ENCODE data around the gene RETREG3.
A peak's percentile ranks its signal among the peaks of the same experiment; 100 is the strongest.

Gene RETREG3

DNA sequence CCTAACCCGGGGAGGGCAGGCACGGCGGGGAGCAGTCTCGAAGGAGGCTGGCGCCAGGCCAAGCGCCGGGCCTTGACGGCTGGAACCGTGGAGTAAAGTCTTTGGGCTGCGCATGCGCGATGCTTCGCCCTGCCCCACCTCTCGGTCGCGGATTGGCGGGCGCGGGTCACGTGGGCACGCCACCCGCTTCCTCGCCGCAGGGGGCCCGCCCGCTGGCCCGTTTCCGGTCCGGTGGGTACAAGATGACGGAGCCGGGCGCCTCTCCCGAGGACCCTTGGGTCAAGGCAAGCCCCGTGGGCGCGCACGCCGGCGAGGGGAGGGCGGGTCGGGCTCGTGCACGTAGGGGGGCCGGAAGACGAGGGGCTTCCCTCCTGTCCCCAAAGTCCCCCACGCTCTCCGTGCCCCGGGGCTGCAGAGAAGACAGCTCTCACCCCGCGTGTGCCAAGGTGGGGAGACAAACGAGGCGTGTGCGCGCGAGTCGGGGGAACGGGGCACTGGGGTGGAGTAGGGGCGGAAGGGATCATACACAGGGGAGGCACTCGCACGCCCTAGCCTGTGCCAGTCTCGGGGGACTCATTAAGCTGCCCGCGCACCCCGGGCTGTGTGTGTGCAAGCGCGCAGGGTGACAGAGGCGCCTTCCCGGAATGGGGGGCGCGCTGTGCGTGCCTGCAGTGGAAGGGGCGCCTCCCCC lies 42.1 kb downstream of the RETREG3 start, which contains the start of gene MLX:
Gene MLX, plus strand, starts transcription at position 218 of the 691 bp plus-strand sequence. Its CDS starts 25 bp downstream, at position 243.
- TF ChIP-seq GATA2 (IDR thresholded peaks at IDR 0.05; ENCODE audit: low read depth, low read length), result no peak; the same call in 1 of the 2 replicates

DNA sequence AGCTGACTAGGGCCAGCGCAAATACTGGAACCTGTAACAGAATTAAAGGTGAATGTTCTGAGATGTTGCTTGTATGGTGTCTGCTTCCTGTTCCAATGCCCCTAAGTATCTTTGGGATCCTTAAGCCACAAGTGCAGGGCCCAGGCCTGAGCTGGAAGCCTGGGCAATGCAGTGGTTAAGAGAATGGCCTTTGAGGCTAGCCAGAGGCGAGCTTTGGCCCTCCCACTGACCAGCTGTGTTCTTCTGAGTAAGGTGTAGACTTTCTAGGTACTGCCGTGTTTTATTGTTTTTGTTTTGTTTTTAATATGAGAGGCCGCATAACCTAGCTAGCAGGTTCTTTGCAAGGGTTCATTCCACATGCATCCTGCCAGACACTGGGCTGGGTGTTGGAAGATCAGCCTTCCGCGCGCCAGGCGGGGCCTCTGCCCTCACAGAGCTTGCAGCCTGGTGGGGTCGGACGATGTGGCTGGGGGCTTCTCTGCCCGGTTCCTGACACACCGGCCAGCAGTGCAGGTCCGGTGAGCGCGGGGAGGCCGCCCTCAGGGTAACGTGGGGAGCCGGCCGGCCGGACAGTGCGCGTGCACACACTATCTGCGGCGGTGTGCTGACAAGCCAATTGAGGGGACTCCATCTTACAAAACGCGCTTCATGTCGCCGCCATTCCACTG lies 42.8 kb downstream of the RETREG3 start:
- no peak for TF ChIP-seq GATA3 (IDR thresholded peaks at IDR 0.05; ENCODE audit: low read depth, low read length)
- no peak for TF ChIP-seq GATA2 (IDR thresholded peaks at IDR 0.05; ENCODE audit: low read depth, low read length)

DNA sequence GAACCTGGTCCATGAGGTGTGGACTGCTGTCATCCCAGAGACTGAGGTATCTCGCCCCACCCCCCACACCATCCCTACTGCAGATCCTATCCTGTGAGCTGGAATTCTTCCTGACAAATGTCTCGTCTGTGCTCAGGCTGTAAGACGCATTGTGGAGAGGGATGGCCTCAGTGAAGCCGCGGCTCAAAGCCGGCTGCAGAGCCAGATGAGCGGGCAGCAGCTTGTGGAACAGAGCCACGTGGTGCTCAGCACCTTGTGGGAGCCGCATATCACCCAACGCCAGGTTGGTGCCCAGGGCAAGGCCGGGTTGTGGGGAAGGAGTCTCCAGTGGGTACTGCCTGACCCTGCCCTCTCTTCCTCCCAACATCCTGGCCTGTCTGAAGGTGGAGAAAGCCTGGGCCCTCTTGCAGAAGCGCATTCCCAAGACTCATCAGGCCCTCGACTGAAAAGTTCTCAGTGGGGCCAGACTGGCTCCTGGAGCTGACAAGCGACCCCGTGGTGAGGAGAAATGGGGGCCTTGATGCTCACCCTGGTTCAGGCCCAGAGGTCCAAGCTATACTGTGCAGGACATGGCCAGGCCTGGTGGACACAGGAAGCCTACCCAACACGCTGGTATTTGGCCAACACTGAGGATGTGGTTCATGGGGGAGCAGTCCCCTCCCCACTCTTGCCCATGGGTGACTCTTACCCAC lies 43.5 kb downstream of the RETREG3 start:
- TF ChIP-seq GATA2 (IDR thresholded peaks at IDR 0.05; ENCODE audit: low read depth, low read length) (no peak), GATA3 (IDR thresholded peaks at IDR 0.05; ENCODE audit: low read depth, low read length) (no peak)

DNA sequence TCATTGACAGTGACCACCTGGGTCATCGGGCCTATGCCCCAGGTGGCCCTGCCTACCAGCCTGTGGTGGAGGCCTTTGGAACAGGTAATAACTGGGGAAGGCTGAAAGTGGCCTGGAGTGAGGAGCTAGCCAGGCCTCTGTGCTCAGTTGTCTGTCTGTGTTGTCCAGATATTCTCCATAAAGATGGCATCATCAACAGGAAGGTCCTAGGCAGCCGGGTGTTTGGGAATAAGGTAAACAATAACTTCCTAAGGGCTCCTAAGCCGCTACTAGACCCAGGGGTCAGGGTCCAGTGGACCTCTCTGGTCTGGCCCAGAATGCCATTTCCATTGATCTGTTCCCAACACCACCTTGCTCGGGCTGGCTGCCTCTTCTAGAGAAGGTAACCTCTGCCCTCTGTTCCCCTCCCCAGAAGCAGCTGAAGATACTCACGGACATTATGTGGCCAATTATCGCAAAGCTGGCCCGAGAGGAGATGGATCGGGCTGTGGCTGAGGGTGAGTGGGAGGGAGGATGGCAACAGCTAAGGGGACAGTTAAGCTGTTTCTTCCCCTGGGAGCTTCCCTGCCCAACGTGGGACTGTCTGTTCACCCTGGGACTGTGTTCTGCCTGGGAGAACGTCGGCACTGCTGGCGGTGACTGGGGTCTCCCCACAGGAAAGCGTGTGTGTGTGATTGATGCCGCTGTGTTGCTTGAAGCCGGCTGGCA lies 44.2 kb downstream of the RETREG3 start:
- TF ChIP-seq GATA2 (IDR thresholded peaks at IDR 0.05; ENCODE audit: low read depth, low read length) (no peak), GATA3 (IDR thresholded peaks at IDR 0.05; ENCODE audit: low read depth, low read length) (no peak)

DNA sequence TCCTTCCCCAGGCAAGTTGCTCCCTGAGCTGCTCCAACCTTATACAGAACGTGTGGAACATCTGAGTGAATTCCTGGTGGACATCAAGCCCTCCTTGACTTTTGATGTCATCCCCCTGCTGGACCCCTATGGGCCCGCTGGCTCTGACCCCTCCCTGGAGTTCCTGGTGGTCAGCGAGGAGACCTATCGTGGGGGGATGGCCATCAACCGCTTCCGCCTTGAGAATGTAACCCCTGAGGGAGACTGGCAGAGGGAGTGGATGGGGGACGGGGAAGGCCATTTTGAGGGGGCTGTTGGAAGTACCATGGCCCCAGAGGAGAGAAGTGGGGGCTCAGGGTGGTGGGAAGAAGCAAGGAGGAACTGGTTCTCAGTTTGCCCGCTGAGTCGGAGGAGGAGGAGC lies 45.2 kb downstream of the RETREG3 start:
- TF ChIP-seq GATA2 (IDR thresholded peaks at IDR 0.05; ENCODE audit: low read depth, low read length), result no peak
- TF ChIP-seq GATA3 (IDR thresholded peaks at IDR 0.05; ENCODE audit: low read depth, low read length), result no peak

DNA sequence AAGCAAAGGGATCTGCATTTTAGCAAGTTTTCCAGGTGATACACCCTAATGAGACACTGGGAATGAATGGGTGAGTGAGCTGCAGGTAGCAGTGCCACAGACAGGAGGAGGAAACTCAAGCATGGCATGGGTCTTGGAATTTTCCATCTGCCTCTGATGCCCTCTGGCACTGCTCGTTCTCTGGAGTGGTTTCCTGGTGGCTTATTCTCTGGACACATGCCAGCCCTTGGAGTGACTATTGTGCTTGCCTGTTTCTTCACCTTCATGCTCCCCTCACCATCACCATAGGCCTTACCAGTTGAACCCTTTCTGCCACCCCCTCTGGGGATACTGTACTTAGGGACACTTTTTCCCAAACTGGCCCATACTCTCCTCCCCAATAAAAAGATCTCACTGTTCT lies 45.6 kb downstream of the RETREG3 start:
- no peak for TF ChIP-seq GATA3 (IDR thresholded peaks at IDR 0.05; ENCODE audit: low read depth, low read length)
- no peak for TF ChIP-seq GATA2 (IDR thresholded peaks at IDR 0.05; ENCODE audit: low read depth, low read length)

DNA sequence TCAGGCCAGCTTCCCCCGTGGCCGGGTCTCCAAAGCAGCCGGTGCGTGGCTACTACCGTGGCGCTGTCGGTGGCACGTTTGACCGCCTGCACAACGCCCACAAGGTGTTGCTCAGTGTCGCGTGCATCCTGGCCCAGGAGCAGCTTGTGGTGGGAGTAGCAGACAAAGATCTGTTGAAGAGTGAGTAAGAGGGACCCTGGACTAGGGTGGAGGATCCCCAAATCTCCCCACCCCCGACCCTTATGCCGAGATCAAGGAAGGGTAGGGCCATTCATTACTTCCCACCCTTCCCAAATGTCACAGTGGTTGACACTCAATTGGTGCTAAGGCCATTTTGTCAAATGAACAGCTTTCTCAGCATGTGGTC lies 46.0 kb downstream of the RETREG3 start:
- TF ChIP-seq GATA2 (IDR thresholded peaks at IDR 0.05; ENCODE audit: low read depth, low read length), result no peak
- TF ChIP-seq GATA3 (IDR thresholded peaks at IDR 0.05; ENCODE audit: low read depth, low read length), result no peak

DNA sequence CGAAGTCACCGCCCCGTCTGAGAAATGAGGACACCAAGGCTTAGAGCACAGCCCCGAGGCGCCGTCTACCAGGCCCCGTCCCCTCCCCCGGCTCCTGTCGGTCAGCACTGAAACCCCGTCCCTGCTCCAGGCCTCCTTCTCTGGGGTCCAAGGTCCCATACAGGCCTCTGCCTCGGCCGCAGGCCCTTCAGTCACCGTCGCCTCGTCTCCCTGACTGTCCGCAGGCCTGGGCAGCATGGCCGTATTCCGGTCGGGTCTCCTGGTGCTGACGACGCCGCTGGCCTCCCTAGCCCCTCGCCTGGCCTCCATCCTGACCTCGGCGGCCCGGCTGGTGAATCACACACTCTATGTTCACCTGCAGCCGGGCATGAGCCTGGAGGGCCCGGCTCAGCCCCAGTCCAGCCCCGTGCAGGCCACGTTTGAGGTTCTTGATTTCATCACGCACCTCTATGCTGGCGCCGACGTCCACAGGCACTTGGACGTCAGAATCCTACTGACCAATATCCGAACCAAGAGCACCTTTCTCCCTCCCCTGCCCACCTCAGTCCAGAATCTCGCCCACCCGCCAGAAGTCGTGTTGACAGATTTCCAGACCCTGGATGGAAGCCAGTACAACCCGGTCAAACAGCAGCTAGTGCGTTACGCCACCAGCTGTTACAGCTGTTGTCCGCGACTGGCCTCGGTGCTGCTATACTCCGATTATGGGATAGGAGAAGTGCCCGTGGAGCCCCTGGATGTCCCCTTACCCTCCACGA lies 46.6 kb downstream of the RETREG3 start:
- no peak for TF ChIP-seq GATA3 (IDR thresholded peaks at IDR 0.05; ENCODE audit: low read depth, low read length)
- TF ChIP-seq GATA2 (IDR thresholded peaks at IDR 0.05; ENCODE audit: low read depth, low read length), result no peak

DNA sequence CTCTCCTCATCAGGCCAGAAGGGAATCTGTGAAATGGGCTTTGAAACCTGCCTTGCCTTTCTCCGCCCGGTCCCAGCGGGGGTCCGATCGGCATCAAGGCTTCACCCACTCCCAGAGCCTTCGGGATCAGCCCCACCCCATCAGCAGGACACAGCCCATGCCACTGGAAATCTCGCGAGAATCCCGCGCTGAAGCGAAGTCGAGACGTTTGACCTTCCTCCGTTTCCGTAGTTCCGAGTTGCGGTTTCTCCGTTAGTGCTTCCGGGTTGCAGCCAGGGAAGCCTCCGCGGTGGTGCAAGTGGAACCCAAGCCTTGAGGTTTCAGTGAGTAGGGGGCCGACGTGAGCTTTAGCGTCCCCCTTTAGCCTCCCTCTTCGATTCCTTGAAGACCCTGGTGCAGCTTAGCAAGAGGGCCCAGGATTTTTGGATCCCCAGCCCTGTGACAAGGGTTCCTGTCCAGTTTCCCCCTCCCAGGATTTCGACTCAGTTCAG lies 47.2 kb downstream of the RETREG3 start, which contains the start of gene COASY:
Gene COASY, plus strand, starts transcription at position 252 of the 491 bp plus-strand sequence. CDS start 475 bp downstream, outside the sequence.
- TF ChIP-seq GATA2 (IDR thresholded peaks at IDR 0.05; ENCODE audit: low read depth, low read length), result peak; percentile 15; the same call in 1 of the 2 replicates
- TF ChIP-seq GATA3 (IDR thresholded peaks at IDR 0.05; ENCODE audit: low read depth, low read length), result no peak

DNA sequence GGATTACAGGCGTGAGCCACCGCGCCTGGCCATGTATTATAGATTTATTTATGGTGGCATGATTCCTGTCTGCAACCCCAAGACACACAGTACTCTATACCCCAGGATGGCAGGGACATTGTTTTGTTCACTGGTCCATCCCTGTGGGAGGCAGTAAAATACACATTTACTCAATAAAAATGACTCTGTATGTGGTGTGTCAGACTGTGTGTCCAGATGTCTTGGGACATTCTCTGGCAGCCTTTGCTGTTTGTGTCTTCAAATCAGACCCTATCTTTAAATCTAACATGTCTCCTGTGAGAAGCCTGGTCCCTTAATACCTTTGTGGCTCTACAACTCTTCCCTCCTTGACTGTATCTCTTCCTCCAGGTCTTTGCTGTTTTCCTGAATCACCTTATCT lies 48.9 kb downstream of the RETREG3 start:
- TF ChIP-seq GATA2 (IDR thresholded peaks at IDR 0.05; ENCODE audit: low read depth, low read length) (peak; percentile 33; the same call in 1 of the 2 replicates), GATA3 (IDR thresholded peaks at IDR 0.05; ENCODE audit: low read depth, low read length) (no peak)

DNA sequence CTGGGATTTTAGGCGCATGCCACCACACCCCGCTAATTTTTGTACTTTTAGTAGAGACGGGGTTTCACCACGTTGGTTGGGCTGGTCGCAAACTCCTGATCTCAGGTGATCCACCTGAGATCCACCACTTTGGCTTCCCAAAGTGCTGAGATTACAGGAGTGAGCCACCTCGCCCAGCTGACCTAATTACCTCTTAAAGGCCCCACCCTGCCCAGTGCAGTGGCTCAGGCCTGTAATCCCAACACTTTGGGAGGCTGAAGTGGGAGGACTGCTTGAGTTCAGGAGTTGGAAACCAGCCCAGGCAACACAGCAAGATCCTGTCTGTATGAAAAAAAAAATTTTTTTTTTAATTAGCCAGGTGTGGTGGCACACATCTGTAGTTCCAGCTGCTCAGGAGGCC lies 50.1 kb downstream of the RETREG3 start:
- TF ChIP-seq GATA3 (IDR thresholded peaks at IDR 0.05; ENCODE audit: low read depth, low read length), result no peak
- no peak for TF ChIP-seq GATA2 (IDR thresholded peaks at IDR 0.05; ENCODE audit: low read depth, low read length)

DNA sequence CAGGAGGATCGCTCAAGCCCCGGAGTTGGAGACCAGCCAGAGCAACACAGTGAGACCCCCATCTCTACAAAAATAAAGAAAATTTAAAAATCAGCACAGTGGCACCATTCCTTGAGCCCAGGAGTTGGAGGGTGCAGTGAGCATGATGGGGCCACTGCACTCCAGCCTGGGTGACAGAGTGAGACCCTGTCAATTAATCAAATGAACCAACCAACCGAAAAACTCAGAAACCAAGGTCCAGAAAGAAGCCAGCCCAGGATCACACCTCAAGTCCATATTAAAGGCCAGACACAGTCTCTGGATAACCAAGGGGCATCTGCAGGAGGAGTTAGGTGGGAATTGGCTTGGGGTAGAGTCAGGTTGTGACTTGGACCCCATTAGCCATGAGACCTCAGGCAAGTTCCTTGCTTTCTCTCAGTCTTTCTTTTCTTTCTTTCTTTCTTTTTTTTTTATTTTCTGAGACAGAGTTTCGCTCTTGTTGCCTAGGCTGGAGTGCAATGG lies 54.0 kb downstream of the RETREG3 start:
- no peak for TF ChIP-seq GATA2 (IDR thresholded peaks at IDR 0.05; ENCODE audit: low read depth, low read length)

Measured in SH-SY5Y (cell line).